ENCODE results near the gene CENPM.

- TF ChIP-seq CTCF (IDR thresholded peaks at IDR 0.05; ENCODE audit: low read length) (no peak), EZH2 (IDR thresholded peaks at IDR 0.05; ENCODE audit: borderline replicate concordance, low read length) (no peak)
Observed at GRCh38 chr22:41916745-41917358, 30.1 kb downstream of the CENPM start.
